Activated T-cell treated with anti-CD3 and anti-CD28 coated beads, Interleukin-2, amount 50 U/mL, for 72 hours (primary cell): Measurements from ENCODE around the gene SPNS3. TPM values are rescaled to one million over a fixed set of nuclear protein-coding genes. Genes with fewer than 3 reads are reported as not detected.

Experiments used
- ATAC-seq, 2 donors: fragments of 150-1000 bp; cut with Tn5 transposase; replicated peaks in 1 of 2; 2 replicates each; pipeline ENCODE4 v1.10.0; 2021; ENCODE audit warnings: moderate library complexity in 2 of 2, mild to moderate bottlenecking in 1 of 2
- DNase-seq, 2 donors: peaks; one replicate each; pipeline ENCODE4 v3.0.0; 2021 to 2022; ENCODE audit warnings: mixed read lengths in 1 of 2
- H3K27ac Mint-ChIP-seq: one replicate; pipeline ENCODE4 v1.8.0; 2022; ENCODE audit warnings: mild to moderate bottlenecking, moderate library complexity, mixed read lengths
- H3K27me3 Mint-ChIP-seq: one replicate; pipeline ENCODE4 v1.8.0; 2022; ENCODE audit warnings: low read depth, mixed read lengths
- H3K36me3 Mint-ChIP-seq, 2 donors: one replicate each; pipeline ENCODE4 v1.8.0; 2022; ENCODE audit warnings: mixed read lengths in 2 of 2, mild to moderate bottlenecking in 1 of 2; ENCODE audit not compliant: insufficient read depth in 2 of 2
- H3K4me1 Mint-ChIP-seq: one replicate; pipeline ENCODE4 v1.8.0; 2022; ENCODE audit warnings: low read depth, mixed read lengths
- H3K4me3 Mint-ChIP-seq, 2 donors: one replicate each; pipeline ENCODE4 v1.8.0; 2022; ENCODE audit warnings: mild to moderate bottlenecking in 2 of 2, mixed read lengths in 2 of 2, moderate library complexity in 2 of 2
- H3K9me3 Mint-ChIP-seq, 2 donors: one replicate each; pipeline ENCODE4 v1.8.0; 2022; ENCODE audit warnings: mixed read lengths in 2 of 2
- total RNA-seq, 2 donors: library from RNA; stranded (reverse); gene quantifications; one replicate each; pipeline ENCODE4 v1.2.3, GENCODE V29; 2022

SPNS3 gene
- total RNA-seq, 2 donors from 2014 or later, result 42.1 to 44.9 TPM

DNA sequence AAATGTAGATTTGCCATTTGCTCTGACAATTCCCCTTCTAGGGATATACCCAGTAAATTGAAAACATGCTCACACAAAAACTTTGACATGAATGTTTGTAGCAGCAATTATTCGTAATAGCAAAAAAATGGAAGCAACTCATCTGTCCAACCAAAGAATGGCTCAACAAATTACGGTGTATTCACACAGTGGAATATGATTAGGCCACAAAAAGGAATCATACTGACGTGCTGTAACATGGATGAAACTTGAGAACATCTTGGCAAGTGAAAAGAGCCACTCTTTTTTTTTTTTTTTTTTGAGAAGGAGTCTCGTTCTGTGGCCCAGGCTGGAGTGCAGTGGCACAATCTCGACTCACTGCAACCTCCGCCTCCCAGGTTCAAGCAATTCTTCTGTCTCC is 24.1 kb upstream of the SPNS3 start:
- H3K4me1 Mint-ChIP-seq, result peaks cover 5% of the 10 kb centered on the region
- no peak for ATAC-seq
- H3K4me3 Mint-ChIP-seq, result no peak overlapping the region
- no peaks in the 10 kb centered on the region for H3K36me3 Mint-ChIP-seq
- no peak for DNase-seq
- no peaks in the 10 kb centered on the region for H3K9me3 Mint-ChIP-seq
- no peaks in the 10 kb centered on the region for H3K27me3 Mint-ChIP-seq
- no peak overlapping the region for H3K27ac Mint-ChIP-seq

DNA sequence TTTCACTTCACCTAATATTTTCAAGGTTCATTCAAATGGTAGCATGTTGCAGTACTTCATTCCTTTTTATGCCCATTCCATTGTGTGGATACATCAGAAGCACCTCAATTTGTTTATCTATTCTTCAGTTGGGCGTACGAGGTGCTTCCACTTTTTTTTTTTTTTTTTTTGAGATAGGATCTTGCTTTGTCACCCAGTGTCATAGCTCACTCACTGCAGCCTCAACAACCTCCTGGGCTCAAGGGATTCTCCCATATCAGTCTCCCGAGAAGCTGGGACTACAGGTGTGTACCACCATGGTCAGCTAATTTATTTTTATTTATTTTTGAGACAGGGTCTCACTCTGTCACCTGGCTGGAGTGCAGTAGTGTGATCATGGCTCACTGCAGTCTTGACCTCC is 22.5 kb upstream of the SPNS3 start:
- Mint-ChIP-seq H3K36me3 (no peaks in the 10 kb centered on the region), H3K4me3 (no peak overlapping the region), H3K27ac (no peak overlapping the region), H3K9me3 (no peaks in the 10 kb centered on the region), H3K27me3 (no peaks in the 10 kb centered on the region), H3K4me1 (peaks cover 5% of the 10 kb centered on the region)
- no peak for DNase-seq
- no peak for ATAC-seq

DNA sequence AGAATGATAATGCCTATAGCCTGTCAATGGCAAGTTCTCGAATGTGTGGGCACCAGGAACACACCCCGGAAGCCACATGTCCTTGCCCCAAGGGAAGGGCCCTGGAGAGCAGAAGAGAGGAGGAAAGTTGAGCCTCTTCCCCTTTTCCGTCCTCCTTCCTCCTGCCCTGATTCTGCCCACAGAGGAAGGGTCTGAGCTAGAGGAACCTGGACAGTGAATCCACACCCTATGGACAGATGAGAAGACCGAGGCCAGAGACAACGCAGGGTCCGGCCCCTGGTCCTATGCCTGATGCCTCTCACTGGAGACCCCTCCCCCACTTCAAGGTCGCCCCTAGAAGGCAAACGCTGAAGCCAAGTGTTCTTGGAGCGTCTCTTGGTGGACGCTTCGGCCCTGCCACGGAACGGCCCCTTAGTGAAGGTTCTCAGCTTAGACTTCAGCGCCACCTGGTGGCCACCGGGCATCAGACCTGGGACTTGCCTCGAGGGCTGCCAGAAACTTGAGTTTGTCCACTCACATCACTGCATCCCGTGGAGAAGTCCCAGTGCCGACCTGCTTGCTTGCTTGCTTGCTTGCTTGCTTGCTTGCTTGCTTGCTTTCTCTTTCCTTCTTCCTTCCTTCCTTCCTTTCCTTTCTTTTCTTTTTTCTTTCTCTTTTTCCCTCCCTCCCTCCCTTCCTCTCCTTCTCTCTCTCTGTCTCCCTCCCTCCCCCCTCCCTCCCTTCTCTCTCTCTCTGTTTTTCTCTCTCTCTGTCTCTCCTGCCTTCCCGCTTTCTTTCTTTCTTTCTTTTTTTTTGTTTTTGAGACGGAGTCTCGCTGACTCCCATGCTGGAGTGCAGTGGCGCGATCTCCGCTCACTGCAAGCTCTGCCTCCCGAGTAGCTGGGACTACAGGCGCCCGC is 20.6 kb upstream of the SPNS3 start:
- H3K9me3 Mint-ChIP-seq, result no peaks in the 10 kb centered on the region
- H3K36me3 Mint-ChIP-seq, result no peaks in the 10 kb centered on the region
- ATAC-seq (peak; percentile 99), DNase-seq (peak; percentile 92 to 95)
- H3K4me1 Mint-ChIP-seq, result peaks cover 5% of the 10 kb centered on the region
- peak overlapping the region; percentile 63 for H3K27ac Mint-ChIP-seq
- H3K4me3 Mint-ChIP-seq, result peak overlapping the region; percentile 69 to 77
- no peaks in the 10 kb centered on the region for H3K27me3 Mint-ChIP-seq

DNA sequence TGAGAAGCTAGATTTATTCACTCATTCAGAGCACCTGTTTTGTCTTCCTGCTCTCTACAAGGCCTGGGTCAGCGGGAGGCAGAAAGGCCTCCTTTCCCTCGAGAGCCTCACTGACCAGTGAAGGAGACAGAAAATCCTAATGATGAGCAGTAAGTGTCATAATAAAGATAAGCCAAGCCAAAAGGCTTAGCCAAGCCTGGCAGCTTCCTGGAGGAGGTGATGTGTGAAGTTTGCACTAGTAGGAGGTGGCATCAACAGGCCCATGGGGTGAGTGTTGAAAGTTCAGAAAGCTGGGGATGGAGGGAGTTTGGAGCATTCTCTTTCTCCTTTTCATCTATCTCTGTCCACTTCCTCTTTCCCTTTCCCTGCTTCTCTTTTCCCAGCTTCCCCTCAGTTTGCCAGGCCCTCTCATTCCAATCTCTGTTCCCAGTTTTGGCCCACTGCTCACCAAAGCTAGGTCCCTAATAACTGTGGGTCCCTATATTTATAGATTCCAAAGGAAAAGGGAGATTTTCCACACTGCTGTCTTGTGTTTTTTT is 16.5 kb upstream of the SPNS3 start:
- H3K4me3 Mint-ChIP-seq, result no peak overlapping the region
- ATAC-seq, result no peak
- DNase-seq, result no peak
- peaks cover 5% of the 10 kb centered on the region for H3K4me1 Mint-ChIP-seq
- no peaks in the 10 kb centered on the region for H3K27me3 Mint-ChIP-seq
- no peak overlapping the region for H3K27ac Mint-ChIP-seq
- no peaks in the 10 kb centered on the region for H3K9me3 Mint-ChIP-seq
- H3K36me3 Mint-ChIP-seq, result no peaks in the 10 kb centered on the region

DNA sequence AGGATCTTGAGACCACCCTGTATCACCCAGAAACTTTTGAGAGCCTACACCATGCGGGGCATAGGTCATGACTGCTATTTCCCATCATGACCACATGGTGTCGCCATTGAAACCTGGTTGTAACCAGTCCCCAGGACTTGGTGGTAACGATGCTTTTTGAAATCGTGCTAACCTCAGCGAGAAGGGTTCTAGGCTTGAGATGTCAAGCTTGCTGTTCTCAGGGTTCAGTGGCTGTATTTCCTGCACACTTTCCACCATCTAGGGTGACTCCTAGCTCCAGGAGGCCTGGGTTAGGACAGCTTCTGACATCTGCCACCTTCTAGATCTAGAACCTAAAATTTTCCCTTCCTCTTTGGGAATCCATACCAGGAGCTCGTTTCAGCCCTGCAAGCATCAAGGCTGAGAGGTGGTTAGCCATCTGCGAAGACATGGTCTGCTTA is 13.0 kb upstream of the SPNS3 start:
- ATAC-seq (peak; percentile 96 to 97), DNase-seq (peak; percentile 64 to 72)
- H3K4me3 Mint-ChIP-seq, result peak overlapping the region in 1 of 2 donors; percentile 36
- H3K27ac Mint-ChIP-seq, result no peak overlapping the region
- H3K27me3 Mint-ChIP-seq, result no peaks in the 10 kb centered on the region
- H3K9me3 Mint-ChIP-seq, result no peaks in the 10 kb centered on the region
- H3K36me3 Mint-ChIP-seq, result no peaks in the 10 kb centered on the region
- no peaks in the 10 kb centered on the region for H3K4me1 Mint-ChIP-seq

DNA sequence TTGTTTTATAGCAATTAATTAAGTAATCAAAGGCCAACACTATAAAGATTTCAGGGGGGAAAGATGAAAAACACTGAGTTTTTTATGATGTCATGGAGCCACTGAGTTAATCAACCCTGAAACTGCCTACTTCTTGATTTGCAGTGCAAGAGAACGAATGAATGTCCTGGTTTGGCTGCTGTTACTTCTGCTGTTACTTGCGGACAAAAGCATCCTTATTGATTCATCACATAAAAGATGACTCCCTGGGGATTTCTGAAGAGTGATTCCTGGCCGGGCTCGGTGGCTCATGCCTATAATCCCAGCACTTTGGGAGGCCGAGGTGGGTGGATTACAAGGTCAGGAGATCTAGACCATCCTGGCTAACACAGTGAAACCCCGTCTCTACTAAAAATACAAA is 10.9 kb upstream of the SPNS3 start:
- Mint-ChIP-seq H3K4me1 (no peaks in the 10 kb centered on the region), H3K9me3 (no peaks in the 10 kb centered on the region), H3K4me3 (no peak overlapping the region), H3K27ac (no peak overlapping the region), H3K36me3 (no peaks in the 10 kb centered on the region), H3K27me3 (no peaks in the 10 kb centered on the region)
- ATAC-seq (no peak), DNase-seq (no peak)

DNA sequence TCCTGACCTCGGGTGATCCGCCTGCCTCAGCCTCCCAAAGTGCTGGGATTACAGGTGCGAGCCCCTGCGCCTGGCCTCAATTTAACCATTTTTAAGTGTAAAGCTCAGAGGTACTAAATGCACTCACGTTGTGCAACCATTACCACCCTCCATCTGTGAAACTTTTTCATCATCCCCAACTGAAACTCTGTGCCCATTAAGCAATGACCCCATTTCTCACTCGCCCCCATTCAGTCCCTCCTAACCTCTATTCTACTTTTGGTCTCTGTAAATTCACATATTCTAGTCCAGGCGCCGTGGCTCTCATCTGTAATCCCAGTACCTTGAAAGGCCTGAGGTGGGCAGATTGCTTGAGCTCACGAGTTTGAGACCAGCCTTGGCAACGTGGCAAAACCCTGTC is 8.3 kb upstream of the SPNS3 start:
- DNase-seq (no peak), ATAC-seq (no peak)
- no peaks in the 10 kb centered on the region for H3K36me3 Mint-ChIP-seq
- no peak overlapping the region for H3K4me3 Mint-ChIP-seq
- no peak overlapping the region for H3K27ac Mint-ChIP-seq
- H3K27me3 Mint-ChIP-seq, result no peaks in the 10 kb centered on the region
- H3K4me1 Mint-ChIP-seq, result no peaks in the 10 kb centered on the region
- H3K9me3 Mint-ChIP-seq, result no peaks in the 10 kb centered on the region

DNA sequence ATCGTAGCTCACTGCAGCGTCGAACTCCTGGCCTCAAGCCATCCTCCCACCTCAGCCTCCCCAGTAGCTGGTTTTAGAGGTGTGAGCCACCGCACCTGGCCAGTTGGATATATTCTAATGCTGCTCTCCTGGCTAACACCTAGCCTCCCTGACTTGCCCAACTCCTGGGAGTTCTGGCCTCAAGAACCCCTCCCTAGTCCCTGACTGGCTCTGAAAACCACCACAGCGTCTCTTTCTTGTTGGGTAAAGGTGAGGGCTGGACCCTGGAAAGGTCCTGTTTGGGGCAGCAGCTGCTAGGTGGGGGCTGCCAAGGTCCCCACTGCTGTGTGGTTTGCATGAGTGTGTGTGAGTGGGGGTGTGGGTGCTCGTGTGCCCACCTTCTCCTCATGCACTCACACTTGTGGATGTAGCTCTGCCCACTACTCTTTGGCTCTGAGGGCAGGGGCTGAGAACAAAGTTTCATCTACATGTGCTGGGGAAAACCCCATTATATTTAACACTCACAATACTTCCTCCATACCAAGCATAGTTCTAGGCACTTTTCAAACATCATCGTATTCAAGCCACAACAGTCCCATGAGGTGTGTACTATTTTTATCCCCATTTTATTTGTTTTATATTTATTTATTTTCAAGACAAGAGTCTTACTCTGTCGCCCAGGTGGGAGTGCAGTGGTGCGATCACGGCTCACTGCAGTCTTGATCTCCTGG is 7.1 kb upstream of the SPNS3 start:
- Mint-ChIP-seq H3K4me1 (no peaks in the 10 kb centered on the region), H3K36me3 (no peaks in the 10 kb centered on the region), H3K4me3 (no peak overlapping the region), H3K27ac (no peak overlapping the region), H3K9me3 (no peaks in the 10 kb centered on the region), H3K27me3 (no peaks in the 10 kb centered on the region)
- no peak for ATAC-seq
- DNase-seq, result no peak

DNA sequence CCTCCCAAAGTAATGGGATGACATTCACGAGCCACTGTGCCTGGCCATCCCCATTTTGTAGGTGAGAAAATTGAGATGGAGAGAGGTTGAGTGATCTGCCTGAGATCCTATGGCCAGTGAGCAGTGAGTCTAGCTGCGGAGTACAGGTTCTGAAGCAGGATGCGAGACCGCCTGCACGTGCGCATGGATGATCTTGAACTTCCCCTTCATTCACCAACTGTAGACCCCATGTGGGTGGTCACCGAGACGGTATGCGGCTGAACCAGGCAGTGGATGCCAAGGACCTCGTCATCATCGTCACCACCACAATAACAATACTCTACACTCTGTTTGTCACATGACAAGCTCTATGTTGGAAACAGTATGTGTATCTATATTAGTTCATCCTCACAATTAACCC is 6.2 kb upstream of the SPNS3 start:
- Mint-ChIP-seq H3K27me3 (no peaks in the 10 kb centered on the region), H3K4me1 (no peaks in the 10 kb centered on the region), H3K36me3 (no peaks in the 10 kb centered on the region), H3K9me3 (no peaks in the 10 kb centered on the region), H3K4me3 (no peak overlapping the region), H3K27ac (no peak overlapping the region)
- no peak for DNase-seq
- no peak for ATAC-seq

DNA sequence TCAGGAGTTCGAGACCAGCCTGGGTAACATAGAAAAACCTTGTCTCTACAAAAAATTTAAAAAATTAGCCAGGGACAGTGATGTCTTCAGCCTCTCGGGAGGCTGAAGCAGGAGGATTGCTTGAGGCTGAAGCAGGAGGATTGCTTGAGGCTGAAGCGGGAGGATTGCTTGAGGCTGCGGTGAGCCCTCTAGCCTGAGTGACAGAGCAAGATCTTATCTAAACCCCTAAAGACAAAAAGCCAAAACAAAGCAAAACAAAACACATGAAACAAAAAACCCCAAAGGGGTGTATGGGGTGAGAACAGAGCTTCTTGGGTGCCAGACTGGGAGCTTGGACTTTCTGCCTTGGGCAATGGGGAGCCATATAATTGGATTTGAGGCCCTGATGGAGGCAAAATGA is 2.6 kb downstream of the SPNS3 start:
- H3K36me3 Mint-ChIP-seq, result no peaks in the 10 kb centered on the region
- no peak overlapping the region for H3K27ac Mint-ChIP-seq
- peak overlapping the region; percentile 61 to 66 for H3K4me3 Mint-ChIP-seq
- no peaks in the 10 kb centered on the region for H3K9me3 Mint-ChIP-seq
- ATAC-seq (peak in 1 of 2 donors; percentile 14), DNase-seq (no peak)
- H3K4me1 Mint-ChIP-seq, result peaks cover 28% of the 10 kb centered on the region
- H3K27me3 Mint-ChIP-seq, result no peaks in the 10 kb centered on the region

DNA sequence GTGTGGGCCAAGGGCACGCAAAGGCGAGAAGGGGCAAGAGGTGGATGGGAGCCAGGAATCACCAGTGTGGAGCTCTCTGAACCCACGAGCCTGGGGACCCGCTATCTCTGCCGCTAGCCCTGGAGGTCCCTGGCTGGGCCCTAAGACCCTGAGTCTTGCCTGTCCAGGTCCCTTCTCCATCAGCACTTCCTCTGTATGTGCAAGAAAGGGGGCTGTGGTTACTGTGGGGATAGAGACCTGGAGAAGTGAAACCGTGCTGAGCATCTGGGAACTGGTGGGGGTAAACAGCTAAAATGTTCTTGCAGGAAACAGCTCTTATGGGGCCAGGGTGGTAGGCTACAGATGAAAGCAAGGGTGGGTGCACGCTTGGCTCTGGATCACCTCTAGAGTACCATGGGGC is 3.1 kb downstream of the SPNS3 start:
- DNase-seq (no peak), ATAC-seq (no peak)
- Mint-ChIP-seq H3K4me3 (peak overlapping the region in 1 of 2 donors; percentile 66), H3K9me3 (no peaks in the 10 kb centered on the region), H3K27me3 (no peaks in the 10 kb centered on the region), H3K4me1 (peaks cover 28% of the 10 kb centered on the region), H3K36me3 (no peaks in the 10 kb centered on the region), H3K27ac (no peak overlapping the region)

DNA sequence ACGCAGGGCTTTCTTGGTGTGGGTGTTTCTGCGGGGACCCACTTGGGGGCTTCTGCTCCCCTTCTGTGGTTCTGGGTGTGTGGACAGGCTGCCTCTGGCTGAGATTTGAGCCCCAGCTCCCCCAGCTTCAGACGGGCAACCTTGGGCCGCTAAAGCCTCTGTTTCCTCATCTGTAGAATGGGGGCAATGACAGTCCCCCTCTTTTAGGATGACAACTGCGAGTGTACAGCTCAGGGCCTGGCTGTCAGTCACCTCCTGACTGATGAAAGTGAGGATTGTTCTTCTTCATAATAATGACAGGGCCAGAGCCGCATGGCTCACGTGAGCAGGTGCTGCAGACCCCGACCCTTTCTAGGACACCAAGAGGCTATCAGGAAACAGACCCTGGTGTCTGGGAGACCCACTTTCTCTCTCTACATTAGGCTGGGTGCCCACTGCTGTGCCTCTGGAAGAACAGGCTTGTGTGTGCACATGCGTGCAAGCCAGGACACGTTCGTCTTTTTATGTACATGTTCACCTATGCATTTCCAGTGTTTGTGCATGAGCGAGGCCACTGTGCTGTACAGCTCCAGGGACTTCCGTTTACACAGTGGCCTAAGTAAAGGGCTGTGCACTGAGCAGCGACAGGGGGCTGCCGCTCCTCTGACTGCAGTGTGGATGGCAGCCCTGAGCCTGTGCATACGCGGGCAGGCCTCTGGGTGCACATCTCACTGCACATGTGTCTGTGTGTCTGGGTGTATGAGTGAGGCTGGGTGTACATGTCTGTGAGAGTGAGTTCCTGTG is 4.6 kb downstream of the SPNS3 start:
- no peak for ATAC-seq
- no peaks in the 10 kb centered on the region for H3K27me3 Mint-ChIP-seq
- peaks cover 22% of the 10 kb centered on the region for H3K4me1 Mint-ChIP-seq
- H3K9me3 Mint-ChIP-seq, result no peaks in the 10 kb centered on the region
- H3K27ac Mint-ChIP-seq, result no peak overlapping the region
- H3K36me3 Mint-ChIP-seq, result no peaks in the 10 kb centered on the region
- no peak overlapping the region for H3K4me3 Mint-ChIP-seq
- DNase-seq, result no peak

DNA sequence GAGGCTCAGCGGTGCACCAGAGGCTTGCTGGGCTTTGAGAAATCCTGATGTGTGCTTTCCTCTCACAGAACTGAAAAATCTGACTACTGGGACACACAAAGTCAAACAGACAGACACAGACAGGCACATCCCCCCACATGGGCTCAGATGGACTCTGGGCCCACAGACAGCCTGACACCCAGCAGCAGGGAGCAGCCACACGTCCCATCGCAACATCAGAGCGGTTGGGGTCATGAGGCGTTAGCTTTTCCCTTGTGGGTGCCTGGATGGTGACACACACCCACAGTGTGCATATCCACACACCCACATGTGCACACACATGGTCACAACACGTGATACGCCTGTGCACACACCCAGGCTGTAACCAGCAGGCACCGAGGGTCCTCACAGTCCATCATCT is 6.3 kb downstream of the SPNS3 start:
- Mint-ChIP-seq H3K9me3 (no peaks in the 10 kb centered on the region), H3K4me1 (peaks cover 13% of the 10 kb centered on the region), H3K36me3 (no peaks in the 10 kb centered on the region), H3K27me3 (no peaks in the 10 kb centered on the region), H3K4me3 (no peak overlapping the region), H3K27ac (no peak overlapping the region)
- DNase-seq (no peak), ATAC-seq (no peak)
